ENCODE measurements around the gene ATP1B1. TPM values are rescaled to one million over a fixed set of nuclear protein-coding genes. Genes with fewer than 3 reads are reported as not detected.

Gene ATP1B1
- total RNA-seq, 1 experiment from 2014 or later, result not detected

Small RNA genes lying within 50 kb of the gene (small RNA-seq; reads per million reads assigned to genes)
- gene RNA5SP66, result not detected
